ENCODE results near the gene ALKBH3. TPM values are rescaled to one million over a fixed set of nuclear protein-coding genes. Genes with fewer than 3 reads are reported as not detected.

Gene ALKBH3
- total RNA-seq, 1 donor from 2014 or later: 27.3 TPM

- no peaks in the 10 kb centered on the region for H3K9me3 Mint-ChIP-seq (ENCODE audit: unreplicated experiment)
- no peak overlapping the region for H3K4me3 Mint-ChIP-seq (ENCODE audit: unreplicated experiment)
- no peaks in the 10 kb centered on the region for H3K4me1 Mint-ChIP-seq (ENCODE audit: unreplicated experiment)
- peaks cover 13% of the 10 kb centered on the region for H3K36me3 Mint-ChIP-seq (ENCODE audit: low read depth, unreplicated experiment)
- TF ChIP-seq CTCF (IDR thresholded peaks at IDR 0.05; ENCODE audit: unreplicated experiment): no peak
- DNase-seq (ENCODE audit: low spot score): no peak
- no peak overlapping the region for H3K27ac Mint-ChIP-seq (ENCODE audit: unreplicated experiment)
- H3K27me3 Mint-ChIP-seq (ENCODE audit: unreplicated experiment): peaks cover 3% of the 10 kb centered on the region
Measured at GRCh38 chr11:43923406-43924111, 42.9 kb downstream of the ALKBH3 start.

- no peak for DNase-seq (ENCODE audit: low spot score)
- TF ChIP-seq CTCF (IDR thresholded peaks at IDR 0.05; ENCODE audit: unreplicated experiment): peak; percentile 28
- no peaks in the 10 kb centered on the region for H3K4me1 Mint-ChIP-seq (ENCODE audit: unreplicated experiment)
- H3K27ac Mint-ChIP-seq (ENCODE audit: unreplicated experiment): no peak overlapping the region
- H3K27me3 Mint-ChIP-seq (ENCODE audit: unreplicated experiment): peaks cover 3% of the 10 kb centered on the region
- H3K9me3 Mint-ChIP-seq (ENCODE audit: unreplicated experiment): no peaks in the 10 kb centered on the region
- no peak overlapping the region for H3K4me3 Mint-ChIP-seq (ENCODE audit: unreplicated experiment)
- peaks cover 9% of the 10 kb centered on the region for H3K36me3 Mint-ChIP-seq (ENCODE audit: low read depth, unreplicated experiment)
Measured at GRCh38 chr11:43924112-43924855, 43.7 kb downstream of the ALKBH3 start.

GRCh38 chr11:43925063-43925931 is 44.7 kb downstream of the ALKBH3 start:
- H3K4me3 Mint-ChIP-seq (ENCODE audit: unreplicated experiment): no peak overlapping the region
- no peak for TF ChIP-seq CTCF (IDR thresholded peaks at IDR 0.05; ENCODE audit: unreplicated experiment)
- H3K4me1 Mint-ChIP-seq (ENCODE audit: unreplicated experiment): peaks cover 5% of the 10 kb centered on the region
- H3K27me3 Mint-ChIP-seq (ENCODE audit: unreplicated experiment): peaks cover 3% of the 10 kb centered on the region
- no peaks in the 10 kb centered on the region for H3K9me3 Mint-ChIP-seq (ENCODE audit: unreplicated experiment)
- peaks cover 7% of the 10 kb centered on the region for H3K36me3 Mint-ChIP-seq (ENCODE audit: low read depth, unreplicated experiment)
- DNase-seq (ENCODE audit: low spot score): no peak
- H3K27ac Mint-ChIP-seq (ENCODE audit: unreplicated experiment): no peak overlapping the region

GRCh38 chr11:43925932-43926505 is 45.4 kb downstream of the ALKBH3 start:
- Mint-ChIP-seq H3K9me3 (ENCODE audit: unreplicated experiment) (no peaks in the 10 kb centered on the region), H3K27me3 (ENCODE audit: unreplicated experiment) (peaks cover 3% of the 10 kb centered on the region), H3K27ac (ENCODE audit: unreplicated experiment) (no peak overlapping the region), H3K4me3 (ENCODE audit: unreplicated experiment) (no peak overlapping the region), H3K36me3 (ENCODE audit: low read depth, unreplicated experiment) (peaks cover 3% of the 10 kb centered on the region), H3K4me1 (ENCODE audit: unreplicated experiment) (peaks cover 12% of the 10 kb centered on the region)
- DNase-seq (ENCODE audit: low spot score): no peak
- TF ChIP-seq CTCF (IDR thresholded peaks at IDR 0.05; ENCODE audit: unreplicated experiment): no peak
